NCI-H2227 (cell line): ENCODE data around the gene UNC45A.
A peak's percentile ranks its signal among the peaks of the same experiment; 100 is the strongest.
"Not testable (repeated sequence)": the region's sequence is repeated elsewhere in the genome, so short reads cannot be mapped to it uniquely, and the experiment has no call there.

Experiments
- DNase-seq: peaks from one replicate; lab custom pipeline; 2025; ENCODE audit not compliant: unreplicated experiment; lab: John Stamatoyannopoulos, UW

The UNC45A gene

DNA sequence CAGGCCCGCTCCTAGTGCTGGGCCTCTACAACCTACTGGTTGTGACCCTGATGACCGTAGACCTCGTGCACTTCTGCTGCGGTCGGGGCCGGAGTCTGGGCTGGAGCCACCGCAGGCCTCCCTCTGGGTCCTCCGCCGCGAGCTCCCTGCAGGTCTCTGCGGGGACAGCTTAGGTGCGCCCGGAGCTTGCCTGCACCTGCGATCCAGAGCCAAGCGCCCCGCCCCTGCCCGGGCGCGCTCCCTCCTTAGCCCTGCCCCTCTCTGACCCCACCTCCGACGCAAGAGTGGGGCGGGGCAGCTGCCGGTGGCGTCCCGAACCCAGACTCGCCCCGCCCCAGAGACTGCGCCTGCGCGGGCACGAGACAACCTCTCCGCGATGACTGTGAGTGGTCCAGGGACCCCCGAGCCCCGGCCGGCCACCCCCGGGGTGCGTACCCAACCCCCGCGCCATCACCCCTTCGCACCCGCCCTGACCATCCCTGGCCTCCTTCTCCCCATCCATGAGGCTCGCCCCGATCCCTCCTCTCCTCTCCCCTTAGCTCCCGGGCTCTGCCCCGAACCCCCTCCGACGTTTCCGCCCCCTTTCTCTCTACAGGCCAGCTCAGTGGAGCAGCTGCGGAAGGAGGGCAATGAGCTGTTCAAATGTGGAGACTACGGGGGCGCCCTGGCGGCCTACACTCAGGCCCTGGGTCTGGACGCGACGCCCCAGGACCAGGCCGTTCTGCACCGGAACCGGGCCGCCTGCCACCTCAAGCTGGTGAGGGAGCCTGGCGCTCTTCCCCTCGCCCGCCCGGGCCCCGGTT, at the start of gene UNC45A:
TSS of gene UNC45A (plus strand) at position 337 of the 803 bp plus-strand sequence. CDS start at position 377, 40 bp downstream.
- peak; percentile 91 for DNase-seq

- peak; percentile 63 for DNase-seq
Observed at GRCh38 chr15:90885432-90886290, 49.4 kb upstream of the UNC45A start.

DNA sequence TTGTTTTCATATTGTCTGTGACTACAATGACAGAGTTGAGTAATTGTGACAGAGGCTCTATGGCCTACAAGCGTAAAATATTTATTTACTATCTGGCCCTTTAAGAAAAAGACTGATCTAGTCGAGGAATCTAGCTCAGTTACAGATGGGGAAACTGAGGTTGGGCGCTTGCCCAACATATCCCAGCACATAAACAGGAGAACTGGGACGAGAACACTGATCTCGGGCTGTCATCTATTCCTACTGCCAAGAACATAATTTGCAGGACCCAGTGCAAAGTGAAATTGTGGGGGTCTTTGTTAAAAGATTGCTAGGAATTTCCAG, 48.8 kb upstream of the UNC45A start:
- no peak for DNase-seq

- DNase-seq, result no peak
Observed at GRCh38 chr15:90887037-90887481, 48.0 kb upstream of the UNC45A start.

DNA sequence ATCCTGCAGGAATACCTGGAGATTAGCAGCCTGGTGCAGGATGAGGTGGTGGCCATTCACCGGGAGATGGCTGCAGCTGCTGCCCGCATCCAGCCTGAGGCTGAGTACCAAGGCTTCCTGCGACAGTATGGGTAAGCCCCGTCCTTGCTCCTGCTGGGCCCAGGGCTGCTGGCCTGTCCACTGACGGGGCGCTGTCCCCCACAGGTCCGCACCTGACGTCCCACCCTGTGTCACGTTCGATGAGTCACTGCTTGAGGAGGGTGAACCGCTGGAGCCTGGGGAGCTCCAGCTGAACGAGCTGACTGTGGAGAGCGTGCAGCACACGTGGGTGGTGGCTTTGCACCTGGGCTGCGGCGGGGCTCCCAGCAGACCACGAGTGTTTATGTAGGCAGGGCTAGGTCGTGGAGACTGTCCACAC, 45.8 kb upstream of the UNC45A start:
- DNase-seq, result no peak

DNA sequence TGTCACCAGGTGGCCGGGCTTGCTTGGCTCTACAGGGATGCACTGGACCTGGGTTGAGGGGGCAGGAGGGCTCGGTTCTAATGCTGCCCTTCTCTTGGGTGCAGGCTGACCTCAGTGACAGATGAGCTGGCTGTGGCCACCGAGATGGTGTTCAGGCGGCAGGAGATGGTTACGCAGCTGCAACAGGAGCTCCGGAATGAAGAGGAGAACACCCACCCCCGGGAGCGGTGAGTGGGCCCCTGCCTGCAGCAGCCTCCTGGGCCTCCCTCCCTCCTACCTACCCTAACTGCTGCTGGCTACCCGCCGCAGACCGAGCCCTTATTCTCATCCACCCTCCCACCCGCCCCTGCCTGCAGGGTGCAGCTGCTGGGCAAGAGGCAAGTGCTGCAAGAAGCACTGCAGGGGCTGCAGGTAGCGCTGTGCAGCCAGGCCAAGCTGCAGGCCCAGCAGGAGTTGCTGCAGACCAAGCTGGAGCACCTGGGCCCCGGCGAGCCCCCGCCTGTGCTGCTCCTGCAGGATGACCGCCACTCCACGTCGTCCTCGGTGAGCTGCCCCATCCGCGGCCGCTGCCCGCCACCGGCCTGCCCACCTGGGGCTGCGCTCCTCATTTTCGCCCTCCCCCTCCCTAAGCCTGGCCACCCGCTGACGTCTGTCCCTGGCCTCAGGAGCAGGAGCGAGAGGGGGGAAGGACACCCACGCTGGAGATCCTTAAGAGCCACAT, 45.2 kb upstream of the UNC45A start:
- DNase-seq, result no peak

GRCh38 chr15:90890839-90891238, 44.2 kb upstream of the UNC45A start:
- no peak for DNase-seq

DNA sequence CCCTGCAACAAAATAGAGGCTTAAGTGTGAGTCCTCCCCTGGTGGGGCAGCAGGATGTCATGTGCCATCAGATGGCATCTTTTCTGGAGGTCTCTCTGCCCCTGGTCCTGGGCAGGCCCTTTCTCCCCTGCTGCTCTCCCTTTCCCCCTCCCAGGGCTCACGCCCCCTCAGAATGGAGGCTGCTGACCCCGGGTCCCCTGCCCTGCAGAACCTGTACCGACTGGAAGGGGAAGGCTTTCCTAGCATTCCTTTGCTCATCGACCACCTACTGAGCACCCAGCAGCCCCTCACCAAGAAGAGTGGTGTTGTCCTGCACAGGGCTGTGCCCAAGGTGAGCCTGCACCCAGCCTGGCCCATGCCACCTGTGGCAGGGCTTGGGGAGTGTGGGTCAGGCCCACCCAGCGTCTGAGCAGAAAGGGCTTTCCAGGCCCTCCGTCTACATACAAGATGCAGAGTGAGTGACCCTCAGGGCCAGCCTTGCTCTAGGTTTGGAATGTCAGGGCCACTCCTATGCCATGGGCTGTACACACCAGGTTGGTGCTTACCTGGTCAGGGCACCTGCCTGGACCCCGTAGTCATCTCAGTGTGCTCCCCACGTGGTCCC, 43.6 kb upstream of the UNC45A start:
- DNase-seq, result no peak

DNA sequence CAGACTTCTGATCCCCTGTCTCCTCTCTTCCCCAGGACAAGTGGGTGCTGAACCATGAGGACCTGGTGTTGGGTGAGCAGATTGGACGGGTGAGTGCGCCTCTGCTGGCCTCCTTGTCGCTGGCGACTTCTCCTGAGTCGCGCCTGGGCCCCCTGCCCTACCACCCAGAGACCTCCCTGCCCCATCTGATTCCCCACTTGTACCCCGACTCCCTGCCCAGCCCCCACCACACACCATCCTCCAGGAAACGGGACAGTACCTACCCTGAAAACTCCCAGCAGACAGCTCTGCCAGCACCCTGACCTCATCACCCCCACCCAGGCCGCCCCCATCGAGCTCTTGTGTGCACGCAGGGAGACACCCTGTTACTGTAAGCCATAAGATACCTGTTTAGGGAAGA, 43.1 kb upstream of the UNC45A start:
- no peak for DNase-seq

DNA sequence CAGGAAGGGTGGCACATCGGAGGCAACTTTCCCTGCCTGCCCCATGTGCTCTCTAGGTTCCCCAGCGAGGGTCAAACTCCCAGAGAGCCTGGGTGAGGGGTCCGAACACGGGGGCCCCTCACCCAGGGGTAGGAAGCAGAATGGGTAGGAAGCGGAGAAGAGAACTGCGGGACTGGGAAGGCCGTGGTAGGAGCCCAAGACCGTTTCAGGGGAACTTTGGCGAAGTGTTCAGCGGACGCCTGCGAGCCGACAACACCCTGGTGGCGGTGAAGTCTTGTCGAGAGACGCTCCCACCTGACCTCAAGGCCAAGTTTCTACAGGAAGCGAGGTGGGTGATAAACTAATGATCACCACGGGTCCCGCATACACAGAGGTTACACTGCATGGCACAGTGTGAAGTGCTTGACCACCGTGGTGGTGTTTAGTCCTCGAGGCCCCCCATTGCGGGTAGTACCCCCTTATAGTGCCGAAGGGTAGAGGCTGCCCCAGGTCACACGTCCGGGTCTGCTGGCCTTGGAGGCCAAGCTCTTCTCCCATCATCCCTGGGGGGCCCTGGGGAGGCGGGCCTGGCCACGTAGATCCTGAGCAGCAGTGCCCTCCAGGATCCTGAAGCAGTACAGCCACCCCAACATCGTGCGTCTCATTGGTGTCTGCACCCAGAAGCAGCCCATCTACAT, 42.4 kb upstream of the UNC45A start:
- DNase-seq, result no peak

DNA sequence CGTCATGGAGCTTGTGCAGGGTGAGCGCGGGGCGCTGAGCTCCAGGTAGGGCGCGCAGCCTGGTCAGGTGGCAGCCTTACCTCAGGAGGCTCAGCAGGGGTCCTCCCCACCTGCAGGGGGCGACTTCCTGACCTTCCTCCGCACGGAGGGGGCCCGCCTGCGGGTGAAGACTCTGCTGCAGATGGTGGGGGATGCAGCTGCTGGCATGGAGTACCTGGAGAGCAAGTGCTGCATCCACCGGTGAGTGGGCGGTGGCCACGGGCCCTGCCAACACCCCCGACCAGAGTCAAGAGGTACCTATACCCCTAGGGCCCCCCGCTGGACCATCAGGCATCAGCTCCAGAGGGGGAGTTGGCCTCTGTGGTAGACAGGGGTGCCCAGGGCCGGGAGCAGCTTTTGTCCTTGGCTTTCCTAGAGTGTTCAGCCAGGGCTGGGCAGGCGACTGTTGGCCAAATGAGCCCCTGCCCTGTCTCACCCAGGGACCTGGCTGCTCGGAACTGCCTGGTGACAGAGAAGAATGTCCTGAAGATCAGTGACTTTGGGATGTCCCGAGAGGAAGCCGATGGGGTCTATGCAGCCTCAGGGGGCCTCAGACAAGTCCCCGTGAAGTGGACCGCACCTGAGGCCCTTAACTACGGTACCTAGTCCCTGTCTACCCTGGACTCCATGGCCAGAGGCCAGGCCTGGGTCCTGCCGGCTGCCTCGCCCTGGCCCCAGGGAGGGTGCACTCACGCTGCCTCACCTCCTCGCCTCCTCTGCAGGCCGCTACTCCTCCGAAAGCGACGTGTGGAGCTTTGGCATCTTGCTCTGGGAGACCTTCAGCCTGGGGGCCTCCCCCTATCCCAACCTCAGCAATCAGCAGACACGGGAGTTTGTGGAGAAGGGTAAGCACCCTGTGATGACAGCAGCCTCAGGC, 41.7 kb upstream of the UNC45A start:
- DNase-seq, result no peak

DNA sequence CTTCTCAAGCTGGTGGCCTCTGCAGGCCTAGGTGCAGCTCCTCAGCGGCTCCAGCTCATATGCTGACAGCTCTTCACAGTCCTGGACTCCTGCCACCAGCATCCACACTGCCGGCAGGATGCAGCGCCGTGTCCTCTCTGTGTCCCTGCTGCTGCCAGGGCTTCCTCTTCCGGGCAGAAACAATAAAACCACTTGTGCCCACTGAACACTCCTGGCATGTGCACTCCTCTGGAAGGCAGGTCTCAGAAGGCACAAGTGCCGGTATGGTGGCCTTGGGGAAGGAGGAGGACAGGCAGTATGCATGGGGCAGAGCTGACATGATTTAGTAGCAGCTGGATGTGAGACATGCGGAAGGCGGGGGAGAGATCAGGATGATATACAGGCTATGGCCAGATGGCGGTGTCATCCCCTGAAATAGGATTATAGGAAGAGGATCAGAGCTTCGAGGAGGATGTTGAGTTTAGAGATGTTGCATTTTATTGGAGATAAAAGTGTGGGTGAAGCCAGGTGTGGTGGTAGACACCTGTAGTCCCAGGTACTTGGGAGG, 39.4 kb upstream of the UNC45A start:
- DNase-seq, result peak; percentile 39

- not testable (repeated sequence) for DNase-seq
Observed at GRCh38 chr15:90897131-90897655, 37.9 kb upstream of the UNC45A start.

DNA sequence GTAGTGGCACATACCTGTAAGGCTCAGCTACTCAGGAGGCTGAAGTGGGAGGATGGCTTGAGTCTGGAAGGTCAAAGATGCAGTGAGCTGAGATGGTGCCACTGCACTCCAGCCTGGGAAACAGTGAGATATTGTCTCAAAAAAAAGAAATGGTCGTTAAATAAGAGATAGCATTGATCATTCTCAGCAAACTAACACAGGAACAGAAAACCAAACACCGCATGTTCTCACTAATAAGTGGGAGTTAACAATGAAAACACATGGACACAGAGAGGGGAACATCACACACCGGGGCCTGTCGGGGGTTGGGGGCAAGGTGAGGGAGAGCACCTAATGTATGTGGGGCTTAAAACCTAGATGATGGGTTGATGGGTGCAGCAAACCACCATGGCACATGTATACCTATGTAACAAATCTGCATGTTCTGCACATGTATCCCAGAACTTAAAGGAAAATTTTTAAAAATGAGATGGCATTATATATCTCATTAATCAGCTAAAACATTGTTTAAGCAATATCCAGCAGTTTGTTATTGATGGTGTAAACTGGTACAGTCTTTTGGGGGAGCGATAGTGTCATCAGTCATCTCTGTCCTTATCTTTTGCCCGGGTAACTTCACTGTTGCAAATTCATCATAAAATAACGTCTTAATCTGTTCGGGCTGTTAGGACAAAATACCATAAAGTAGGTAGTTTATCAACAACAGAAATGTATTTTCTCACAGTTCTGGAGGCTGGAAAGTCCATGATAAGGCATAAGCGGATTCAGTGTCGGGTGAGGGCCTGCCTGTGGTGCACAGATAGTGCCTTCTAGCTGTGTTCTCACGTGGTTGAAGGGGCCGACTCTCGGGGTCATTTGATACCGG, 33.7 kb upstream of the UNC45A start:
- DNase-seq, result peak; percentile 10

DNA sequence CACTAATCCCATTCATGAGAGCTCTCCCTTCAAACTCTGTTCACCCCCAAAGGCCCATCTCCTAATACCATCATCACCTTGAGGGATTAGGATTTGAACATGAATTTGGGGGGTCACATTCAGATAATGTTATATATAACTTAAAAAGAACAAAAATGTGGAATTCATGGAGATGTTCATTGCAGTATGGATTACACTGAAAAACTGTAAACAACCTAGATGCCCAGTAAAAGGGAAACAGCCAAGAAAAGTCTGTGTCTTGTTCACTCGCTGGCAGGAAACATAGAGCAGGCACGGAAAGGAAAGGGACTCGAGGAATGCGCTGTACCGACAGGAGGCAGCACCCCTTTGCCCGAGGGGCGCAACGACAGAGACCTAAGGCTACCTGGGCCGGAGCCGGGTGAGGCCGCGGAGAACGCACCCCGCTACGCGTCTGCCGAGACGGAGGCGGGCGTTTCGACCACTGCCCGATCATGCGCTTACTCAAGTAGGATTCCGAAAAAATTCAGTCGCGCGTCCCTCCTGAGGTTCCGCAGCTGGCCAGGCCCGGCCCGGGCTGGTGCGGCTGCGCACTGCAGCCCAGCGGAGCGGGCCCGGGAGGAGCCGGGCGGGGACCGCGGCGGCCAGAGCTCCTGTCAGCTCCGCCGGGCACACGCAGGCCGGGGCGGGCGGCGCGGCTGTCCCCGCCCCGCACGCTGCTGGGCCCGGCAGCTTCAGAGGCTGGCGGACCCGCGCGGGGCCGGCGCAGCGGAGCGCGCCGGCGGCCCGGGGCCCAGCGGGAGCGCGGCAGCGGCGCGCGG, 32.8 kb upstream of the UNC45A start:
- peak; percentile 79 for DNase-seq

DNA sequence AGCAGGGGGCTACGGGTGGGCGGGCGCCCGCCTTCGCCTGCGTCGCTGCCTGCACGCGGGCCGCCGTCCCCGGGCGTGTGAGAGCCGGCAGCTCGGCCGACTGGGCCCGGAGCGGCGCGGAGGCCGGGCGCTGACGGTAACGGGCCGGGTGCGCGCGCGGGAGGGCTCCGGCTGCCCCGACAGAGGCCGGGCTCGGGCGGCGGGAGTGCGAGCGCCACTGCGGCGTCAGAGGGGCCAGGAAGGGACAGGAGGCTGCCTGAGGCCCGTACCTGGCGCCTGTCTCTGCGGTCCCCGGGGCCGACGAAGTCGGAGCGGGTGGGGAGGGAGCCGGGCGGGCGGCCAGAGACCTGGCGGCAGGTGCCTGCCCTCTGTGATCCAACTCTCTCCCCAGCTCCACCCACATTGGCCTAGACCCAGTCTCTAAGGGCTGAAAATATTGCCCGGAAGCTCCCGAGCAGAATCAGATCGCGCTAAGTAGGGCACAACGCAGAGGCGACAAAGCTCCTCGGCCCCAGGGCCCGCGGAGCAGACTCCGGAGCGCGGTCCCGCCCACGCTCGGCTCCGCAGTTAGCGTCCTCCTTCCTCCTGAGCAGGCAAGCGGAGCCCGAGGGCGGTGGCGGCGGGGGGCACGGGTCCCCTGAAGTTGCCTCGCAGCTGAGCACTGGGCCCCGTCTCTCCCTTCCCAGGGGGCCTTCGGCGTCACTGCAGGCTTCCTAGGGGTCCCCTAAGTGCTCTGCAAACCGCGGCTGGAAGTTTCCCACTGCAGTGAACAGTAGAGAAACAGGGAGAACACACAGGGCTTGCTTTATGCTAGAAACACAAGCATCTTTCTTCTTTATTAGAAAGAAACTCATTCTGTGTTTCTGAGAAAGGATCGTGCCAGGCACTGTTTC, 32.0 kb upstream of the UNC45A start, which contains the start of gene MAN2A2:
TSS of gene MAN2A2 (plus strand) at position 463 of the 893 bp plus-strand sequence. CDS start 906 bp downstream, outside the sequence.
- peak; percentile 69 for DNase-seq
